Neural progenitor cell (in vitro differentiated cells): Measurements from ENCODE around the gene MTX3. TPM values are rescaled to one million over a fixed set of nuclear protein-coding genes. Genes with fewer than 3 reads are reported as not detected.

ENCODE experiments used
- DNase-seq: peaks from one replicate; pipeline ENCODE4 v3.0.0-alpha.2; 2016; ENCODE audit warnings: low spot score
- H2AFZ ChIP-seq: fragments of 200-600 bp; sonication (generic); replicated peaks from 2 replicates; pipeline ENCODE4 v1.6.1; 2016; ENCODE audit warnings: antibody characterized with exemption
- H3F3A ChIP-seq: fragments of 200-600 bp; sonication (generic); 2 replicates; pipeline ENCODE4 v1.6.1; 2016; ENCODE audit warnings: antibody characterized with exemption, low read depth
- H3K27ac ChIP-seq: fragments of 200-600 bp; sonication (generic); 2 replicates; pipeline ENCODE4 v1.5.1; 2016; ENCODE audit warnings: mild to moderate bottlenecking
- H3K27me3 ChIP-seq: fragments of 200-600 bp; sonication (generic); 2 replicates; pipeline ENCODE4 v1.6.1; 2016; ENCODE audit warnings: mild to moderate bottlenecking, moderate library complexity
- H3K36me3 ChIP-seq: fragments of 200-600 bp; sonication (generic); 2 replicates; pipeline ENCODE4 v1.5.1; 2016
- H3K4me1 ChIP-seq: fragments of 200-600 bp; sonication (generic); 2 replicates; pipeline ENCODE4 v1.6.1; 2016; ENCODE audit warnings: mixed run types
- H3K4me2 ChIP-seq: fragments of 200-600 bp; sonication (generic); 2 replicates; pipeline ENCODE4 v1.6.1; 2016
- H3K4me3 ChIP-seq: fragments of 200-600 bp; sonication (generic); 2 replicates; pipeline ENCODE4 v1.5.1; 2016
- H3K79me2 ChIP-seq: fragments of 200-600 bp; sonication (generic); 2 replicates; pipeline ENCODE4 v1.6.1; 2016; ENCODE audit warnings: low read depth
- H3K9ac ChIP-seq: fragments of 200-600 bp; sonication (generic); 2 replicates; pipeline ENCODE4 v1.6.1; 2016
- H3K9me3 ChIP-seq: fragments of 200-600 bp; sonication (generic); 2 replicates; pipeline ENCODE4 v1.5.1; 2016; ENCODE audit warnings: low read depth
- H4K20me1 ChIP-seq: fragments of 200-600 bp; sonication (generic); 2 replicates; pipeline ENCODE4 v1.6.1; 2016; ENCODE audit warnings: low read depth
- H3K27ac Mint-ChIP-seq: 3 replicates; pipeline ENCODE4 v1.8.0; 2021; ENCODE audit warnings: mixed read lengths
- H3K27me3 Mint-ChIP-seq: 2 replicates; pipeline ENCODE4 v1.8.0; 2022; ENCODE audit warnings: low read depth, mild to moderate bottlenecking, inconsistent platforms, moderate library complexity, mixed read lengths; ENCODE audit not compliant: insufficient read depth
- H3K36me3 Mint-ChIP-seq: 3 replicates; pipeline ENCODE4 v1.8.0; 2021; ENCODE audit warnings: mixed read lengths
- H3K4me1 Mint-ChIP-seq: 3 replicates; pipeline ENCODE4 v1.8.0; 2021; ENCODE audit warnings: mixed read lengths
- H3K4me3 Mint-ChIP-seq: 3 replicates; pipeline ENCODE4 v1.8.0; 2021; ENCODE audit warnings: mild to moderate bottlenecking, moderate library complexity, mixed read lengths
- H3K9me3 Mint-ChIP-seq: 3 replicates; pipeline ENCODE4 v1.8.0; 2020; ENCODE audit warnings: mixed read lengths
- EZH2 ChIP-seq: fragments of 200-600 bp; sonication (generic); IDR thresholded peaks from 2 replicates; pipeline ENCODE4 v1.6.1; 2017; ENCODE audit warnings: antibody characterized with exemption, mild to moderate bottlenecking, moderate library complexity
- EZH2phosphoT487 ChIP-seq: fragments of 200-600 bp; sonication (generic); IDR thresholded peaks from 2 replicates; pipeline ENCODE4 v1.6.1; 2017; ENCODE audit warnings: antibody characterized with exemption
- total RNA-seq: library from RNA; depleted of rRNA; stranded (reverse); fragments of >200 nt; gene quantifications from 2 replicates; pipeline ENCODE4 v1.2.3, GENCODE V29; 2015; ENCODE audit warnings: low replicate concordance
- TF ChIP-seq, protein P1 (sequence below): fragments of 200-600 bp; sonication (generic); IDR thresholded peaks from 2 replicates; pipeline ENCODE4 v1.5.1; 2017; ENCODE audit warnings: antibody characterized with exemption, mild to moderate bottlenecking

Gene MTX3
- total RNA-seq, 1 donor from 2014 or later = 64.0 TPM

DNA sequence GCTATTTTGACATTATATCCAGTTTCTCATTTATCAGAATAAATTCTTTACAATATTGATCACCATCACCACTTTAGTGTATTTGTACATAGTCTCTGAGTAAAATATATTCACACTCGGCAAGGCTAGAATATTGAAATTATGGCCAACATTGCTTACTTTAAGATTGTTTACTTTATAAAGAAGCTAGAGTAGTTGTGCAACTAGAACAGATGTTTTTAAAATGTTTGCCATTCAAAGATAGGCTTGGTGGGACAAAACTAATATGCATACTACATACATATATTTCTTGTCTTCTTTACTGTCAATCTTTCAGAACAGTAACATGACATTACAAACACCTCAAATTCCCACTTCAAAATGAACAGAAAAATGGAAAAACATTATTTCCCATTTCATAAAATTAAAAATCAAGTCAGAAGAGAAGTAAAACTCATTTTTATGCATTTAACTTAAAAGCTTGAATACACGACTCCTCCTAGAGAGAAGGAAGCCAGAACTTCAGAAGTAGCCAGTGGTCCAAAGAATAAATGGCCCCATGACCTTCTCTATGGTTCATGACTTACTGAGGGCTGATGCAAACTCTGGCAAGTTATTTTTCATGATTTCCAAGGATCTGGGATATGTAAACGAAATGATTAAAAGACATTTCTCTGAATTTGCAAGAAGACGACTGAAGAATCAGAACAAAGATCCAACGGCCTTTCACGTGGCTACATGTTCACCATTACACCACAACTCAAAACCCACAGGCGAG is 14.1 kb downstream of the MTX3 start:
- Mint-ChIP-seq H3K4me1 (peaks cover 16% of the 10 kb centered on the region), H3K9me3 (no peaks in the 10 kb centered on the region), H3K4me3 (no peak overlapping the region), H3K36me3 (peaks cover 27% of the 10 kb centered on the region), H3K27me3 (no peaks in the 10 kb centered on the region), H3K27ac (no peak overlapping the region)
- Histone ChIP-seq H3K4me2 (no peak overlapping the region), H3K27me3 (no peaks in the 10 kb centered on the region), H3F3A (peaks cover 38% of the 10 kb centered on the region), H3K79me2 (no peaks in the 10 kb centered on the region), H3K36me3 (peaks cover 13% of the 10 kb centered on the region), H3K9ac (no peak overlapping the region), H3K4me3 (no peak overlapping the region), H2AFZ (no peak overlapping the region), H4K20me1 (no peaks in the 10 kb centered on the region), H3K27ac (no peak overlapping the region), H3K4me1 (peaks cover 37% of the 10 kb centered on the region), H3K9me3 (no peaks in the 10 kb centered on the region)
- no peak for DNase-seq
- TF ChIP-seq, protein P1, sequence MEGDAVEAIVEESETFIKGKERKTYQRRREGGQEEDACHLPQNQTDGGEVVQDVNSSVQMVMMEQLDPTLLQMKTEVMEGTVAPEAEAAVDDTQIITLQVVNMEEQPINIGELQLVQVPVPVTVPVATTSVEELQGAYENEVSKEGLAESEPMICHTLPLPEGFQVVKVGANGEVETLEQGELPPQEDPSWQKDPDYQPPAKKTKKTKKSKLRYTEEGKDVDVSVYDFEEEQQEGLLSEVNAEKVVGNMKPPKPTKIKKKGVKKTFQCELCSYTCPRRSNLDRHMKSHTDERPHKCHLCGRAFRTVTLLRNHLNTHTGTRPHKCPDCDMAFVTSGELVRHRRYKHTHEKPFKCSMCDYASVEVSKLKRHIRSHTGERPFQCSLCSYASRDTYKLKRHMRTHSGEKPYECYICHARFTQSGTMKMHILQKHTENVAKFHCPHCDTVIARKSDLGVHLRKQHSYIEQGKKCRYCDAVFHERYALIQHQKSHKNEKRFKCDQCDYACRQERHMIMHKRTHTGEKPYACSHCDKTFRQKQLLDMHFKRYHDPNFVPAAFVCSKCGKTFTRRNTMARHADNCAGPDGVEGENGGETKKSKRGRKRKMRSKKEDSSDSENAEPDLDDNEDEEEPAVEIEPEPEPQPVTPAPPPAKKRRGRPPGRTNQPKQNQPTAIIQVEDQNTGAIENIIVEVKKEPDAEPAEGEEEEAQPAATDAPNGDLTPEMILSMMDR = no peak
- no peak for TF ChIP-seq EZH2
- TF ChIP-seq EZH2phosphoT487 = no peak

DNA sequence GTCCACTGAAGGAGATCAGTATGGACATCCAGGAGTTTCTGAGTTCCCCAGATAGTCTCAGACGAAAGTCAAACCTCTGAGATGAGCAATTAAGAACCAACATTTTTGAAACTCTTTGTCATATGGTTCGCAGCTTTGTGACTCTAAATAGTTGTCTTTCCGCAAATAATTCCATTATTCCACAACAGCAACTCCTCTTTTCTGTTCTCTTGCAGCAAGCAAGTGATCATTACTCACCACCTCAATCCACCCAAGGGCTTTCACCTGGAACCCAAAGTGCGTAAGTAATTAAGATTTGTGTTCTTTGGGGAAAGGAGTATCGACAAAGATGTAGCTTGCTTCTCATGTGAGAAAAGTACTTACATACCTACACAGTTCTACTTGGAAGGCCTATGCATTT is 15.6 kb downstream of the MTX3 start:
- Mint-ChIP-seq H3K9me3 (no peaks in the 10 kb centered on the region), H3K27me3 (peaks cover 1% of the 10 kb centered on the region), H3K4me1 (peaks cover 16% of the 10 kb centered on the region), H3K36me3 (peaks cover 23% of the 10 kb centered on the region), H3K27ac (no peak overlapping the region), H3K4me3 (no peak overlapping the region)
- Histone ChIP-seq H3K79me2 (no peaks in the 10 kb centered on the region), H3K4me1 (peaks cover 37% of the 10 kb centered on the region), H3K4me3 (no peak overlapping the region), H3K27ac (peak overlapping the region; percentile 91), H3K9ac (no peak overlapping the region), H3K9me3 (no peaks in the 10 kb centered on the region), H3F3A (peaks cover 38% of the 10 kb centered on the region), H3K27me3 (no peaks in the 10 kb centered on the region), H2AFZ (no peak overlapping the region), H3K4me2 (peak overlapping the region; percentile 41), H4K20me1 (no peaks in the 10 kb centered on the region), H3K36me3 (peaks cover 13% of the 10 kb centered on the region)
- no peak for DNase-seq
- TF ChIP-seq, protein P1 = no peak
- TF ChIP-seq EZH2phosphoT487 (no peak), EZH2 (no peak)

DNA sequence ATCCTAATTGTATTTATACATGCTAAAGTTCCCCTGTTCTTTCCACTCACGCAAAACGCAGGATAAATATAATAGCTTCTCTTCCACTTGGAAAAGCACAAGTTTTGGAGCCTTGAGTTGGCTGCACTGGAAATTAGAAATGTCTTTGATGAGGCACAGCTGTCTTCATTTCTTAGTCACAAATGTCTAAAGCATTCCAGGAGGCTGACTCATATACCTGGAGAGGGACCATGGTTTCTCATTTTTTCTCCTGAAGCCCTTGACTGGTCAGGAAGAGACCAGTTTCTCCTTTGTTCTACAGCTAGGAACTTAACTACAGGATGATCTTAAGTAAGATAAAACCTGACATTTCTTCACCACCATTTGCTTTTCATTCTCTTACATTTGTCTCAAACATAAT is 16.2 kb downstream of the MTX3 start:
- Histone ChIP-seq H3K79me2 (no peaks in the 10 kb centered on the region), H3K4me2 (peak overlapping the region; percentile 41), H3K4me3 (no peak overlapping the region), H2AFZ (no peak overlapping the region), H3K27ac (peak overlapping the region; percentile 91), H3K9ac (no peak overlapping the region), H3K4me1 (peaks cover 37% of the 10 kb centered on the region), H3K9me3 (no peaks in the 10 kb centered on the region), H4K20me1 (no peaks in the 10 kb centered on the region), H3K36me3 (peaks cover 13% of the 10 kb centered on the region), H3K27me3 (no peaks in the 10 kb centered on the region), H3F3A (peaks cover 38% of the 10 kb centered on the region)
- Mint-ChIP-seq H3K4me1 (peaks cover 16% of the 10 kb centered on the region), H3K4me3 (no peak overlapping the region), H3K9me3 (no peaks in the 10 kb centered on the region), H3K27ac (no peak overlapping the region), H3K27me3 (peaks cover 4% of the 10 kb centered on the region), H3K36me3 (peaks cover 21% of the 10 kb centered on the region)
- TF ChIP-seq, protein P1 = no peak
- TF ChIP-seq EZH2phosphoT487 = no peak
- no peak for TF ChIP-seq EZH2
- no peak for DNase-seq
